HEK293T (cell line): ENCODE measurements around the gene NR2C2.

ENCODE experiments used
- FOXM1 ChIP-seq: fragments of 450-650 bp; IDR thresholded peaks from 2 replicates; pipeline ENCODE4 v1.6.1; 2017; ENCODE audit warnings: mild to moderate bottlenecking, borderline replicate concordance
- SP1 ChIP-seq: fragments of 450-650 bp; IDR thresholded peaks from 2 replicates; pipeline ENCODE4 v1.6.1; 2017
- SUZ12 ChIP-seq: fragments of 450-650 bp; IDR thresholded peaks from 2 replicates; pipeline ENCODE4 v1.6.1; 2016; ENCODE audit warnings: mild to moderate bottlenecking

DNA sequence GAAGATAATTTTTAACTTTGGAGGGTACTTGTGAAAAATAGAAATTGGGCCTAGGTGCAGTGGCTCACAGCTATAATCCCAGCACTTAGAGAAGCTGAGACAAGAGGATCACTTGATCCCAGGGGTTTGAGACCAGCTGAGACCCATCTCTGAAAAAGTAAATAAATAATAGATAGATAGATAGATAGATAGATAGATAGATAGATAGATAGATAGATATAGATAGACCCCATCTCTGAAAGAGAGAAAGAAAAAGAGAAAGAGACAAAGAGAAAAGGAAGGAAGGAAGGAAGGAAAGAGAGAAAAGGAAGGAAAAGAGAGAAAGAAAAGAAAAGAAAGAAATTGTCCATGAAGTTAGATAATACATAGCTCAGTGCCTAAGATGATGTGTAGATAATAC, 82.2 kb downstream of the NR2C2 start:
- TF ChIP-seq SP1 (no peak), SUZ12 (no peak), FOXM1 (no peak)
